ENCODE measurements around the gene OSM. TPM values are rescaled to one million over a fixed set of nuclear protein-coding genes. Genes with fewer than 3 reads are reported as not detected.

Gene OSM
- not detected in 2 replicates for total RNA-seq
- 0.08 TPM for polyA plus RNA-seq (2012)

GRCh38 chr22:30266445-30267381 is at the start of gene OSM:
OSM (minus strand) TSS chr22:30266851; CDS start chr22:30266799, 52 bp downstream.
- DNase-seq (ENCODE audit: low read depth): no peak

GRCh38 chr22:30315962-30316576 is 49.4 kb upstream of the OSM start:
- DNase-seq (ENCODE audit: low read depth): no peak

- no peak for DNase-seq (ENCODE audit: low read depth)
Observed at GRCh38 chr22:30314915-30315314, 48.3 kb upstream of the OSM start.

GRCh38 chr22:30313527-30314363 is 47.1 kb upstream of the OSM start:
- no peak for DNase-seq (ENCODE audit: low read depth)

- DNase-seq (ENCODE audit: low read depth): peak; percentile 89
Observed at GRCh38 chr22:30312053-30312452, 45.4 kb upstream of the OSM start.

GRCh38 chr22:30310881-30311771 is 44.5 kb upstream of the OSM start:
- DNase-seq (ENCODE audit: low read depth): peak; percentile 82

GRCh38 chr22:30309951-30310741 is 43.5 kb upstream of the OSM start:
- no peak for DNase-seq (ENCODE audit: low read depth)

GRCh38 chr22:30308518-30309230 is 42.0 kb upstream of the OSM start:
- DNase-seq (ENCODE audit: low read depth): peak; percentile 48

- DNase-seq (ENCODE audit: low read depth): no peak
Observed at GRCh38 chr22:30308093-30308492, 41.4 kb upstream of the OSM start.

GRCh38 chr22:30307041-30307574 is 40.5 kb upstream of the OSM start:
- no peak for DNase-seq (ENCODE audit: low read depth)

GRCh38 chr22:30306627-30307011 is 40.0 kb upstream of the OSM start:
- no peak for DNase-seq (ENCODE audit: low read depth)

- no peak for DNase-seq (ENCODE audit: low read depth)
Observed at GRCh38 chr22:30305906-30306626, 39.4 kb upstream of the OSM start.

- DNase-seq (ENCODE audit: low read depth): no peak
Observed at GRCh38 chr22:30305519-30305905, 38.9 kb upstream of the OSM start.

GRCh38 chr22:30304495-30305244 is 38.0 kb upstream of the OSM start:
- DNase-seq (ENCODE audit: low read depth): no peak

GRCh38 chr22:30302810-30303138 is 36.1 kb upstream of the OSM start:
- no peak for DNase-seq (ENCODE audit: low read depth)

GRCh38 chr22:30301995-30302809 is 35.6 kb upstream of the OSM start:
- peak; percentile 94 for DNase-seq (ENCODE audit: low read depth)

GRCh38 chr22:30299322-30299721 is 32.7 kb upstream of the OSM start:
- DNase-seq (ENCODE audit: low read depth): no peak
